ENCODE results near the gene OPN3.

DNA sequence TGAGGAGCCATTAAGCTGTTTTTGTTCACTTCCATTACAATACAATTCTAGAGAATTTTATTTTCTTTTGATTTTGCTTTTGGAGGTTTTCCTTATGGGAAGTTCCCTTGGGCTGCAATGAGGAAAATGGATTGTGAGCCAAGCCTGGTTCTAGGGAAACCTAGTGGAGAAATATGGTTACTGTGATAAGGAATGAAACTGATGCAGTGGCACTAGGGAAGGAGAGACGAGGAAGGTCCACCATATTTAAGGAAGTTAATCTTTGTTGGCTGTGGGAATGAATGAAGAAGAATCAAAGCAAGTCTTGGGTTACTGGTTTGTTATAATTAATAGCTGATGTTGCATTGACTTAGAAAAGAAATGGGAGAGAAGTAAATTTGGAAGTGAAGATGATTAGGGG is 28.4 kb downstream of the OPN3 start:
- TF ChIP-seq, protein P1, sequence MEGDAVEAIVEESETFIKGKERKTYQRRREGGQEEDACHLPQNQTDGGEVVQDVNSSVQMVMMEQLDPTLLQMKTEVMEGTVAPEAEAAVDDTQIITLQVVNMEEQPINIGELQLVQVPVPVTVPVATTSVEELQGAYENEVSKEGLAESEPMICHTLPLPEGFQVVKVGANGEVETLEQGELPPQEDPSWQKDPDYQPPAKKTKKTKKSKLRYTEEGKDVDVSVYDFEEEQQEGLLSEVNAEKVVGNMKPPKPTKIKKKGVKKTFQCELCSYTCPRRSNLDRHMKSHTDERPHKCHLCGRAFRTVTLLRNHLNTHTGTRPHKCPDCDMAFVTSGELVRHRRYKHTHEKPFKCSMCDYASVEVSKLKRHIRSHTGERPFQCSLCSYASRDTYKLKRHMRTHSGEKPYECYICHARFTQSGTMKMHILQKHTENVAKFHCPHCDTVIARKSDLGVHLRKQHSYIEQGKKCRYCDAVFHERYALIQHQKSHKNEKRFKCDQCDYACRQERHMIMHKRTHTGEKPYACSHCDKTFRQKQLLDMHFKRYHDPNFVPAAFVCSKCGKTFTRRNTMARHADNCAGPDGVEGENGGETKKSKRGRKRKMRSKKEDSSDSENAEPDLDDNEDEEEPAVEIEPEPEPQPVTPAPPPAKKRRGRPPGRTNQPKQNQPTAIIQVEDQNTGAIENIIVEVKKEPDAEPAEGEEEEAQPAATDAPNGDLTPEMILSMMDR (IDR thresholded peaks at IDR 0.05): no peak
- no peak for TF ChIP-seq POLR2A (IDR thresholded peaks at IDR 0.05; ENCODE audit: low read depth)
- TF ChIP-seq POLR2AphosphoS5 (IDR thresholded peaks at IDR 0.05): no peak
- TF ChIP-seq EP300 (IDR thresholded peaks at IDR 0.05): no peak
